Measurements from ENCODE around the gene DSCAML1.

DSCAML1 gene

GRCh38 chr11:117723277-117724024 lies 73.6 kb downstream of the DSCAML1 start:
- Histone ChIP-seq H3K36me3 (no peaks in the 10 kb centered on the region), H3K27ac (no peak overlapping the region), H3K9me3 (ENCODE audit: severe bottlenecking) (no peaks in the 10 kb centered on the region), H3K4me3 (ENCODE audit: low read depth, low read length) (no peak overlapping the region), H3K27me3 (ENCODE audit: insufficient read depth, low read depth, severe bottlenecking) (no peaks in the 10 kb centered on the region)
- no peak for DNase-seq
- TF ChIP-seq, protein P1, sequence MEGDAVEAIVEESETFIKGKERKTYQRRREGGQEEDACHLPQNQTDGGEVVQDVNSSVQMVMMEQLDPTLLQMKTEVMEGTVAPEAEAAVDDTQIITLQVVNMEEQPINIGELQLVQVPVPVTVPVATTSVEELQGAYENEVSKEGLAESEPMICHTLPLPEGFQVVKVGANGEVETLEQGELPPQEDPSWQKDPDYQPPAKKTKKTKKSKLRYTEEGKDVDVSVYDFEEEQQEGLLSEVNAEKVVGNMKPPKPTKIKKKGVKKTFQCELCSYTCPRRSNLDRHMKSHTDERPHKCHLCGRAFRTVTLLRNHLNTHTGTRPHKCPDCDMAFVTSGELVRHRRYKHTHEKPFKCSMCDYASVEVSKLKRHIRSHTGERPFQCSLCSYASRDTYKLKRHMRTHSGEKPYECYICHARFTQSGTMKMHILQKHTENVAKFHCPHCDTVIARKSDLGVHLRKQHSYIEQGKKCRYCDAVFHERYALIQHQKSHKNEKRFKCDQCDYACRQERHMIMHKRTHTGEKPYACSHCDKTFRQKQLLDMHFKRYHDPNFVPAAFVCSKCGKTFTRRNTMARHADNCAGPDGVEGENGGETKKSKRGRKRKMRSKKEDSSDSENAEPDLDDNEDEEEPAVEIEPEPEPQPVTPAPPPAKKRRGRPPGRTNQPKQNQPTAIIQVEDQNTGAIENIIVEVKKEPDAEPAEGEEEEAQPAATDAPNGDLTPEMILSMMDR (IDR thresholded peaks at IDR 0.05; ENCODE audit: low read depth, low read length) = no peak

GRCh38 chr11:117722082-117722481 lies 74.9 kb downstream of the DSCAML1 start:
- Histone ChIP-seq H3K9me3 (ENCODE audit: severe bottlenecking) (no peaks in the 10 kb centered on the region), H3K36me3 (no peaks in the 10 kb centered on the region), H3K27ac (no peak overlapping the region), H3K27me3 (ENCODE audit: insufficient read depth, low read depth, severe bottlenecking) (no peaks in the 10 kb centered on the region), H3K4me3 (ENCODE audit: low read depth, low read length) (no peak overlapping the region)
- TF ChIP-seq, protein P1 (IDR thresholded peaks at IDR 0.05; ENCODE audit: low read depth, low read length) = no peak
- no peak for DNase-seq

GRCh38 chr11:117720061-117720511 lies 76.9 kb downstream of the DSCAML1 start:
- TF ChIP-seq, protein P1 (IDR thresholded peaks at IDR 0.05; ENCODE audit: low read depth, low read length) = no peak

DNA sequence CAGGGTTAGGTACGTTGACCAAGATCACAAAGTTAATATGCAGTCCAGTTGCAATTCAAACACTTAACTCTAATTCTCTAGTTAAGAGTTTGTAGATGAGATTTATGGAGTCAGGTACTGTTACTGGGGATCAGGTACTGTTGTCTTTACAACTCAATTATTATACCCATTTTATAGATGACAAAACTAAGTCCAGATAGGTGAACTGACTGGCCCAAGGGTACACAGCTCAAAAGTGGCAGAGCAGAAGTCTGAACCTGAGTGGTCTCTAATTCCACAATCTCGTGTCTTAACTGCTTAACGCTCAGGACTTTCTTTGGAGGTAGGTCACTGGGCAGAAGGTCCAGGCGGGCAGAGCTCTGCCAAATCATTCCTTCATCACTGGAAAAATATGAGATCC lies 77.5 kb downstream of the DSCAML1 start:
- H3K27ac ChIP-seq = no peak overlapping the region
- TF ChIP-seq, protein P1 (IDR thresholded peaks at IDR 0.05; ENCODE audit: low read depth, low read length) = no peak
- no peaks in the 10 kb centered on the region for H3K36me3 ChIP-seq
- no peaks in the 10 kb centered on the region for H3K27me3 ChIP-seq (ENCODE audit: insufficient read depth, low read depth, severe bottlenecking)
- H3K9me3 ChIP-seq (ENCODE audit: severe bottlenecking) = no peaks in the 10 kb centered on the region
- DNase-seq = no peak
- H3K4me3 ChIP-seq (ENCODE audit: low read depth, low read length) = no peak overlapping the region

More at GRCh38 chr11:117720061-117720511, 76.9 kb downstream of the DSCAML1 start:
- no peak for DNase-seq
- no peaks in the 10 kb centered on the region for H3K36me3 ChIP-seq
- no peaks in the 10 kb centered on the region for H3K27me3 ChIP-seq (ENCODE audit: insufficient read depth, low read depth, severe bottlenecking)
- no peaks in the 10 kb centered on the region for H3K9me3 ChIP-seq (ENCODE audit: severe bottlenecking)
- no peak overlapping the region for H3K4me3 ChIP-seq (ENCODE audit: low read depth, low read length)
- H3K27ac ChIP-seq = no peak overlapping the region

DNA sequence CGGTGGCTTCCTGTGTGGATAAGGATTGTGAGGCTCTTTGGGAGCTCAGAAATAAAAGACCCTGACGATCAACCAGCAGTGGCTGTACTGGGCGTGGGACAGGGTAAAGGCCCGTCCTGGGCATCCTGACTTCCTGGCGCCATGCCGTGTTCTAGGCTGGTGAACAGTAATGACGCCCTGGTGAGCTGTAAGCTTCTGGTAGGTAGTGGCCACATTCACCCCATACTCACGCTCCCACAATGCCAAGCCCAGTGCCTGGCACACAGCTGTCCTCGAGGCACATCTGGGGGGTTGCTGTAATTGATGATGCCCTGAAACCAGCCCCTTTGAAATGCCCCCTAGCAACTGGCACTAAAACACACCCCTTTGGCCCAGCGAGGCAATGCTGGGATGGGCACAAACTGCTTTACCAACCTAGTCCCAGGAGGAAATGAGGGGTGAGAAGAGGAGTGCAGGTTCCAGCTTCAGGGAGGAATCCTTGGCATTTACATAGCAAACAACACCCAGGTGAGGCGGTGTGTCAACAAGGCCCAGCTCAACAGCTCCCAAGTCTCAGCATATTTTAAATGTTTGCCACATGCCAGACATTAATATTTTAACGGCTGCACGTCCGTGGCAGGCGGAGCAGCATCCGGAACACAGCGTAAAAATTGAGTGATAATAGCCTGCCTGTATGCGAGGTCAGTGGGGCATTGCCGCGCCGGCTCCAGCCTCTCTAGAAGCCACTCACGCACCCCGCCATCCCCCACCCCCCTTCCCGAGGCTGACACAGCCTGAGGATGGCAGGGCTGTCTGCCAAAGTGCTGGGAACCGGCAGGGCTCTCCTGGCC lies 79.3 kb downstream of the DSCAML1 start:
- Histone ChIP-seq H3K27ac (no peak overlapping the region), H3K4me3 (ENCODE audit: low read depth, low read length) (no peak overlapping the region), H3K9me3 (ENCODE audit: severe bottlenecking) (no peaks in the 10 kb centered on the region), H3K36me3 (no peaks in the 10 kb centered on the region), H3K27me3 (ENCODE audit: insufficient read depth, low read depth, severe bottlenecking) (no peaks in the 10 kb centered on the region)
- DNase-seq = no peak
- TF ChIP-seq, protein P1 (IDR thresholded peaks at IDR 0.05; ENCODE audit: low read depth, low read length) = no peak

All from WERI-Rb-1 (cell line).